RWPE1 (cell line): ENCODE measurements around the gene MED13L.

Experiments used
- CTCF ChIA-PET: fragments of 350-600 bp; sonication (Branson Sonifier 250); formaldehyde crosslinking; extraction: SDS; loops from one replicate; lab custom pipeline; 2021; lab: Yijun Ruan, JAX
- POLR2A ChIA-PET: fragments of 400-600 bp; formaldehyde crosslinking; extraction: SDS; loops from one replicate; lab custom pipeline; 2020; ENCODE audit warnings: antibody characterized with exemption; ENCODE audit not compliant: low non-redundant PET; lab: Yijun Ruan, JAX
- DNase-seq: peaks from one replicate; pipeline ENCODE4 v3.0.0; 2012; ENCODE audit warnings: low spot score
- H3K27ac ChIP-seq: fragments of 450-650 bp; 2 replicates; pipeline ENCODE4 v1.5.1; 2017
- CTCF ChIP-seq: fragments of 450-650 bp; conservative IDR thresholded peaks from 2 replicates; pipeline ENCODE4 v1.5.1; 2017; ENCODE audit warnings: low read depth, mild to moderate bottlenecking

MED13L gene

GRCh38 chr12:115988625-115989563 lies 288.6 kb downstream of the MED13L start:
- CTCF ChIA-PET: interaction anchor here (0.5 to 0.9 kb wide), 2 partner anchors 9 to 706 kb away, joined by 3 read pairs; no protein-coding TSS in a partner anchor
- POLR2A ChIA-PET: no interaction called here

GRCh38 chr12:115988212-115988611 lies 289.3 kb downstream of the MED13L start:
- CTCF ChIA-PET: interaction anchor here (0.5 to 0.9 kb wide), 2 partner anchors 10 to 707 kb away, joined by 3 read pairs; no protein-coding TSS in a partner anchor
- no peak for TF ChIP-seq CTCF
- POLR2A ChIA-PET: no interaction called here
- H3K27ac ChIP-seq: no peak overlapping the region
- DNase-seq: no peak

More at GRCh38 chr12:115988625-115989563, 288.6 kb downstream of the MED13L start:
- H3K27ac ChIP-seq: no peak overlapping the region
- TF ChIP-seq CTCF: no peak
- DNase-seq: no peak

- no peak for DNase-seq
- no peak overlapping the region for H3K27ac ChIP-seq
- TF ChIP-seq CTCF: no peak
- ChIA-PET POLR2A (no interaction called here), CTCF (interaction anchor here (1.4 kb wide), 1 partner anchor 14 kb away, joined by 5 read pairs; no protein-coding TSS in a partner anchor)
Observed at GRCh38 chr12:115984616-115985015, 292.9 kb downstream of the MED13L start.

- DNase-seq: no peak
- CTCF ChIA-PET: interaction anchor here (0.5 to 1.4 kb wide), 3 partner anchors 11 to 133 kb away, joined by 3 to 5 read pairs (median 3); no protein-coding TSS in a partner anchor
- POLR2A ChIA-PET: no interaction called here
- H3K27ac ChIP-seq: no peak overlapping the region
- peak; percentile 21; the same call in 1 of the 2 replicates for TF ChIP-seq CTCF
Observed at GRCh38 chr12:115983226-115983798, 294.2 kb downstream of the MED13L start.

- no peak for TF ChIP-seq CTCF
- POLR2A ChIA-PET: no interaction called here
- CTCF ChIA-PET: no interaction called here
- no peak for DNase-seq
- H3K27ac ChIP-seq: no peak overlapping the region
Observed at GRCh38 chr12:115980339-115980738, 297.2 kb downstream of the MED13L start.

GRCh38 chr12:115979851-115980250 lies 297.6 kb downstream of the MED13L start:
- no peak overlapping the region for H3K27ac ChIP-seq
- POLR2A ChIA-PET: no interaction called here
- CTCF ChIA-PET: interaction anchor here (0.6 to 0.8 kb wide), 2 partner anchors 19 to 287 kb away, joined by 3 read pairs; no protein-coding TSS in a partner anchor
- no peak for TF ChIP-seq CTCF
- no peak for DNase-seq
